ENCODE measurements around the gene POP7.

Gene POP7

DNA sequence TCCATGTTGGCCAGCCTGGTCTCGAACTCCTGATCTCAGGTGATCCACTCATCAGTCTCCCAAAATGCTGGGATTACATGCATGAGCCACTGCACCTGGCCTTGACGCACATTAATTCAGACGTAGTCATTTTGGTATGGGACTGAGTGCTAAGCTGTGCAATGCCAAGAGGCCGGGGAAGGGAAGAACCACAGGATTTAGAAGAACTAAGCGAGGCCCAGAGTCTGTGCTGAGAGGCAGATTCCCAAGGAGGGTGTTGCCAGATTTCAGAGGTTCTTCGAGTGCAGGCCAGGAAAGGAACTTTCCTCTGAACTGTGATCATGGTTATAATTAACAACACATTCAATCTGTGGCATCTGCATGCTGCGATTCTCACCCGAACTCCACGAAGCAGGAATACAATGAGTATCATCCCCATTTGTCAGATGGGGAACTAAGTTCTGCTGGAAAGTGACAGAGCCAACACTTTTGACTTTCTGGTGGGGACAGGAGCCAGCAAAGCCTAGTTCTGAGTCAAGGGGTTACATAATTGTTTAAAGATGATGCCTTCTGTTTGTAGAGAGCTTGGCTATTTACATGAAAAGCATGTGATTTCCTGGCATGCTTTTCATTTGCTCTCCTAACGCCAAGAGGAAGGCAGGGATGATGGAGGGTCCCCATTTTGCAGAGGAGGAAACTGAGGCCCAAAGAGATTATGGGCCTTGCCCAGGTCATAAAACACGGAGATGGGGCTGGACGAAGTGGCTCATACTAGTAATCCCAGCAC, 21.3 kb downstream of the POP7 start:
- Histone ChIP-seq H3K27me3 (ENCODE audit: control insufficient read depth in 2 of 2, insufficient read depth in 2 of 2, low read length in 2 of 2) (peaks cover 5 to 14% of the 10 kb centered on the region in 2 donors), H3K36me3 (ENCODE audit: control insufficient read depth in 2 of 2, insufficient read depth in 2 of 2, low read length in 2 of 2) (no peaks in the 10 kb centered on the region), H3K4me3 (ENCODE audit: low read length in 2 of 2) (no peak overlapping the region), H3K4me1 (ENCODE audit: control insufficient read depth in 2 of 2, insufficient read depth in 2 of 2, low read length in 2 of 2) (peaks cover 0 to 5% of the 10 kb centered on the region in 2 donors), H3K9me3 (ENCODE audit: control insufficient read depth in 2 of 2, low read length in 2 of 2) (no peaks in the 10 kb centered on the region), H3K9ac (ENCODE audit: low read depth in 1 of 2, low read length in 2 of 2) (no peak overlapping the region), H3K27ac (ENCODE audit: low read depth in 2 of 2, low read length in 2 of 2) (peak overlapping the region; percentile 16 to 29)

DNA sequence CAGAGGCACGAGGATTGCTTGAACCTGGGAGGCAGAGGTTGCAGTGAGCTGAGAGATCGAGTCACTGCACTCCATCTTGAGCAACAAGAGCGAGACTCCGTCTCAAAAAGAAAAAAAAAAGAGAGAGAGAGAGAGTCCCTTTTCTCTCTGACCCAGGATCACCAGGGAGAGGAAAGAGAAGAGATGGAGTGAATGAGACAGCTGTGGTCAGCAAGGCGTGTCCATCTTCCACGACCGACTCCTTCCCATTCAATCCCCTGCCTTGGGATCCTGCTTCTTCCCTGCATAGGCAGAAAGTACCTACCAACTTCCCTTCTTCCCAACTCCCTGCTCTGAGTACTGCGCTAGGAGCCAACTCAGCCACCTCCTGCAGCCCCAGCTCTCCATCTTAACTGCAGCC, 22.3 kb downstream of the POP7 start:
- Histone ChIP-seq H3K4me3 (ENCODE audit: low read length in 2 of 2) (no peak overlapping the region), H3K27me3 (ENCODE audit: control insufficient read depth in 2 of 2, insufficient read depth in 2 of 2, low read length in 2 of 2) (peaks cover 0 to 11% of the 10 kb centered on the region in 2 donors), H3K4me1 (ENCODE audit: control insufficient read depth in 2 of 2, insufficient read depth in 2 of 2, low read length in 2 of 2) (peaks cover 0 to 5% of the 10 kb centered on the region in 2 donors), H3K36me3 (ENCODE audit: control insufficient read depth in 2 of 2, insufficient read depth in 2 of 2, low read length in 2 of 2) (no peaks in the 10 kb centered on the region), H3K27ac (ENCODE audit: low read depth in 2 of 2, low read length in 2 of 2) (no peak overlapping the region), H3K9me3 (ENCODE audit: control insufficient read depth in 2 of 2, low read length in 2 of 2) (no peaks in the 10 kb centered on the region), H3K9ac (ENCODE audit: low read depth in 1 of 2, low read length in 2 of 2) (no peak overlapping the region)

DNA sequence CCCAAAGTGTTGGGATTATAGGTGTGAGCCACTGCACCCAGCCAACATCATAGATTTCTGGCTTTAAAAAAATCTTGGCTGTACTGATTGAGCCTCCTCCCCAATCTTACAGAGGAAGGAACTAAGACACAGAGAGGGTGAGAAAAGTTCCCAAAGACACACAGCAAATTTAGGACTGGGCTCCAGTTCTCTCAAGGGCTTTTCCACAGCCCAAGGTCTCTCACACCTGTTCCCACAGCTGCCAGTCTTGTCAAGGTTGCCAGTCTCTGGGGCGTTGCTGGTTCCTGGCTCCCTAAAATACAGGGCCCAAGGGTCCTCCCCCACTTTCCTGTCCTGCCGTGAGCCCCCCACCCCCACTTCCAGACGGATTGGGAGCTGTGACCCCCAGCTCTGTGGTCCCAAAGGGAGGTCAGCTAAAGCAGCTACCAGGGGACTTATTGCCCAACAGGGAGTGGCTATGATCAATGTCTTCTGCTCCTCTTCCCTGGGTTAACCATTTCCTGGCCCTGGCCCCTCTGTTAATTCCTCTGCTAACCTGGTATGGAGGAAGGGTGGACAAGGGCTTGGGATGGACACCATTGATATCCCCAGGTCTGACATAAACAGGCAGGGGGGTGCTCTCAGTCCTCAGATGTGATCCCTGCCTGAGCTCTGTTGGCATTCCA, 24.3 kb downstream of the POP7 start:
- Histone ChIP-seq H3K4me3 (ENCODE audit: low read length in 2 of 2) (no peak overlapping the region), H3K27me3 (ENCODE audit: control insufficient read depth in 2 of 2, insufficient read depth in 2 of 2, low read length in 2 of 2) (no peaks in the 10 kb centered on the region), H3K9ac (ENCODE audit: low read depth in 1 of 2, low read length in 2 of 2) (no peak overlapping the region), H3K36me3 (ENCODE audit: control insufficient read depth in 2 of 2, insufficient read depth in 2 of 2, low read length in 2 of 2) (no peaks in the 10 kb centered on the region), H3K27ac (ENCODE audit: low read depth in 2 of 2, low read length in 2 of 2) (no peak overlapping the region), H3K4me1 (ENCODE audit: control insufficient read depth in 2 of 2, insufficient read depth in 2 of 2, low read length in 2 of 2) (peaks cover 0 to 2% of the 10 kb centered on the region in 2 donors), H3K9me3 (ENCODE audit: control insufficient read depth in 2 of 2, low read length in 2 of 2) (no peaks in the 10 kb centered on the region)

DNA sequence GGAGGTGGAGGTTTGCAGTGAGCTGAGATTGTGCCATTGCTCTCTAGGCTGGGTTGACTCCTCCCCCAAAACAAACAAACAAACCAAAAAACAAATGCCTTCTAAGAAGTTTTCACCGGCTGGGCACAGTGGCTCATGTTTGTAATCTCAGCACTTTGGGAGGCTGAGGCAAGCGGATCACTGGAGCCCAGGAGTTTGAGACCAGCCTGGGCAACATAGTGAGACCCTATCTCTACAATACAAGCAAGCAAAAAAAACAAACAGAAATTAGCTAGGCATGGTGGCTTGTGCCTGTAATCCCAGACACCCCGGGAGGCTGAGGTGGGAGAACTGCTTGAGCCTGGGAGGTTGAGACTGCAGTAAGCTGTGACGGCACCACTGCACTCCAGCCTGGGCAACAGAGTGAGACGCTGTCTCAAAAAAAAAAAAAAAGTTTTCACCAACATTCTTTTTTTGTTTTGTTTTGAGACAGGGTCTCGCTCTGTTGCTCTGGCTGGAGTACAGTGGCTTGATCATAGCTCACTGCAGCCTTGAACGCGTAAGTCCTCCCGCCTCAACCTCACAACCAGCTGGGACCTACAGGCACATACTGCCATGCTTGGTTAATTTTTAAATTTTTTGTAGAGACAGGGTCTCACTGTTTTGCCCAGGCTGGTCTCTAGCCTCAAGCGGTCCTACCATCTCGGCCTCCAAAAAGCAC, 26.2 kb downstream of the POP7 start:
- Histone ChIP-seq H3K4me3 (ENCODE audit: low read length in 2 of 2) (no peak overlapping the region), H3K27me3 (ENCODE audit: control insufficient read depth in 2 of 2, insufficient read depth in 2 of 2, low read length in 2 of 2) (no peaks in the 10 kb centered on the region), H3K9me3 (ENCODE audit: control insufficient read depth in 2 of 2, low read length in 2 of 2) (no peaks in the 10 kb centered on the region), H3K4me1 (ENCODE audit: control insufficient read depth in 2 of 2, insufficient read depth in 2 of 2, low read length in 2 of 2) (no peaks in the 10 kb centered on the region), H3K27ac (ENCODE audit: low read depth in 2 of 2, low read length in 2 of 2) (no peak overlapping the region), H3K9ac (ENCODE audit: low read depth in 1 of 2, low read length in 2 of 2) (no peak overlapping the region), H3K36me3 (ENCODE audit: control insufficient read depth in 2 of 2, insufficient read depth in 2 of 2, low read length in 2 of 2) (no peaks in the 10 kb centered on the region)

DNA sequence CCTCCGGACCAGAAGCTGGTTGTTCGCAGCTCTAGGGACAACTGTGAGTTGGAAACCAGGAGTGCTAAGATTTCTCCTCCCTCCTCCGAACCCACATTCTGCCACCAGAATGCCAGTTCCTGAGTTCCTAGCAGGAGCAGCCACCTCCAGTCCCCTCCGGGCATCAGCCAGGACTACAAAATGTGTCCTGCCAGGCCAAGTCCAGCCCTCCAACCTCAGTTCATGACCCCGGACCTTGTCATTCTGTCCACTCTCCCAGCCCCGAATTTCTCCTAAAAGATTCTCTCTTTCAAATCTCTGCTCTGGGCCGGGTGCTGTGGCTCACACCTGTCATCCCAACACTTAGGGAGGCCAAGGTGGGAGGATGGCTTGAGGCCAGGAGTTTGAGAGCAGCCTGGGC, 29.8 kb downstream of the POP7 start:
- H3K9me3 ChIP-seq (ENCODE audit: control insufficient read depth in 2 of 2, low read length in 2 of 2): no peaks in the 10 kb centered on the region
- H3K27ac ChIP-seq (ENCODE audit: low read depth in 2 of 2, low read length in 2 of 2): no peak overlapping the region

DNA sequence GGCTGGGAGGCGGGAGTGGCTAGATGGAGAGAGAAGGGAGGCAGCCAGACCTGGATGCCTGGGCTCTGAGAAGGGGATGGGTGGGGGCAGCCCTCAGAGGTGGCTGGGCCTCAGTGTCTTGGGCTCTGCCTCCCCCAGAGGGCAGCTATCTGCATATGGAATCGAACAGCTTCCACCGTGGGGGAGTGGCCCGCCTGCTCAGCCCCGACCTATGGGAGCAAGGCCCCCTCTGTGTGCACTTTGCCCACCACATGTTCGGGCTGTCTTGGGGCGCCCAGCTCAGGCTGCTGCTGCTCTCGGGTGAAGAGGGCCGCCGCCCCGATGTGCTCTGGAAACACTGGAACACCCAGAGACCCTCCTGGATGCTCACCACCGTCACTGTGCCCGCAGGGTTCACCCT, 30.8 kb downstream of the POP7 start:
- H3K27me3 ChIP-seq (ENCODE audit: control insufficient read depth in 2 of 2, insufficient read depth in 2 of 2, low read length in 2 of 2): no peaks in the 10 kb centered on the region
- no peaks in the 10 kb centered on the region for H3K36me3 ChIP-seq (ENCODE audit: control insufficient read depth in 2 of 2, insufficient read depth in 2 of 2, low read length in 2 of 2)
- H3K4me1 ChIP-seq (ENCODE audit: control insufficient read depth in 2 of 2, insufficient read depth in 2 of 2, low read length in 2 of 2): no peaks in the 10 kb centered on the region
- no peak overlapping the region for H3K4me3 ChIP-seq (ENCODE audit: low read length in 2 of 2)
- no peaks in the 10 kb centered on the region for H3K9me3 ChIP-seq (ENCODE audit: control insufficient read depth in 2 of 2, low read length in 2 of 2)
- no peak overlapping the region for H3K9ac ChIP-seq (ENCODE audit: low read depth in 1 of 2, low read length in 2 of 2)
- no peak overlapping the region for H3K27ac ChIP-seq (ENCODE audit: low read depth in 2 of 2, low read length in 2 of 2)

More for the DNA sequence above, 29.8 kb downstream of the POP7 start:
- Histone ChIP-seq H3K4me3 (ENCODE audit: low read length in 2 of 2) (no peak overlapping the region), H3K4me1 (ENCODE audit: control insufficient read depth in 2 of 2, insufficient read depth in 2 of 2, low read length in 2 of 2) (no peaks in the 10 kb centered on the region), H3K36me3 (ENCODE audit: control insufficient read depth in 2 of 2, insufficient read depth in 2 of 2, low read length in 2 of 2) (no peaks in the 10 kb centered on the region), H3K27me3 (ENCODE audit: control insufficient read depth in 2 of 2, insufficient read depth in 2 of 2, low read length in 2 of 2) (no peaks in the 10 kb centered on the region), H3K9ac (ENCODE audit: low read depth in 1 of 2, low read length in 2 of 2) (no peak overlapping the region)

DNA sequence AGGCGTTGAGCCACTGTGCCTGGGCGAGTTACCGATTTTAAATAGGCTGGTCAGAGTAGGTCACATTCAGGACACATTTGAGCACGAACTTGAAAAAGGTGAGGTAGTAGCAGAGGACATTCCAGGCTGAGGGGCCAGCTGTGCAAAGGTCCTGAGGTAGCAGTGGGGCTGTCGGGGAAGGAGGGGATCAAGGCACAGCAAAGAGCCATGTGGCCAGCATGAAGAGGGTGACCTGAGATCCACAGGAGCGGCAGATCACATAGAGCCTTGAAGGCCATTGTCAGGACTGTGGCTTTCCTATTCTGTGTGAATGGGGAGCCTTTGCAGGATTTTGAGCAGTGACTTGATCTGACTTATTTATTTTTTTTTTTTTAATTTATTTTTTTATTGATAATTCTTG, 34.0 kb downstream of the POP7 start:
- no peaks in the 10 kb centered on the region for H3K27me3 ChIP-seq (ENCODE audit: control insufficient read depth in 2 of 2, insufficient read depth in 2 of 2, low read length in 2 of 2)
- H3K9ac ChIP-seq (ENCODE audit: low read depth in 1 of 2, low read length in 2 of 2): no peak overlapping the region
- no peak overlapping the region for H3K27ac ChIP-seq (ENCODE audit: low read depth in 2 of 2, low read length in 2 of 2)
- no peaks in the 10 kb centered on the region for H3K9me3 ChIP-seq (ENCODE audit: control insufficient read depth in 2 of 2, low read length in 2 of 2)
- H3K36me3 ChIP-seq (ENCODE audit: control insufficient read depth in 2 of 2, insufficient read depth in 2 of 2, low read length in 2 of 2): no peaks in the 10 kb centered on the region
- no peak overlapping the region for H3K4me3 ChIP-seq (ENCODE audit: low read length in 2 of 2)
- H3K4me1 ChIP-seq (ENCODE audit: control insufficient read depth in 2 of 2, insufficient read depth in 2 of 2, low read length in 2 of 2): no peaks in the 10 kb centered on the region

DNA sequence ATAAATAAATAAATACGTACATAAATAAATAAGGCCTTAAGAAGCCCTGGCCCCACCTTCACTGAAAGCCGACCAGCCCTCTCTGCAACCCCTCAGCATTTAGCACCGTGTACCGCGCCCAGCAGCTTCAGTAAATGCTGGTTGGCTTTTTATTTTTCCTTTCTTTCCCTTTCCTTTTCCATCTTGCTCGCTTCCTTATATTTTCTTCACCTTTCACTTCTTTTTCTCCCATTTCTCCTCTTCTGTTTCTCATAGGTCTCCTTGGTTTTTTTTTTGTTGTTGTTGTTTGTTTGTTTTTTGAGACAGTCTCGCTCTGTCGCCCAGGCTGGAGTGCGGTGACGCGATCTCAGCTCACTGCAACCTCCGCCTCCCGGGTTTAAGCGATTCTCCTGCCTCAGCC, 38.7 kb downstream of the POP7 start:
- no peak overlapping the region for H3K9ac ChIP-seq (ENCODE audit: low read depth in 1 of 2, low read length in 2 of 2)
- H3K27me3 ChIP-seq (ENCODE audit: control insufficient read depth in 2 of 2, insufficient read depth in 2 of 2, low read length in 2 of 2): no peaks in the 10 kb centered on the region
- H3K27ac ChIP-seq (ENCODE audit: low read depth in 2 of 2, low read length in 2 of 2): no peak overlapping the region
- no peaks in the 10 kb centered on the region for H3K4me1 ChIP-seq (ENCODE audit: control insufficient read depth in 2 of 2, insufficient read depth in 2 of 2, low read length in 2 of 2)
- H3K9me3 ChIP-seq (ENCODE audit: control insufficient read depth in 2 of 2, low read length in 2 of 2): no peaks in the 10 kb centered on the region
- no peaks in the 10 kb centered on the region for H3K36me3 ChIP-seq (ENCODE audit: control insufficient read depth in 2 of 2, insufficient read depth in 2 of 2, low read length in 2 of 2)
- H3K4me3 ChIP-seq (ENCODE audit: low read length in 2 of 2): peak overlapping the region in 1 of 2 donors; percentile 28

DNA sequence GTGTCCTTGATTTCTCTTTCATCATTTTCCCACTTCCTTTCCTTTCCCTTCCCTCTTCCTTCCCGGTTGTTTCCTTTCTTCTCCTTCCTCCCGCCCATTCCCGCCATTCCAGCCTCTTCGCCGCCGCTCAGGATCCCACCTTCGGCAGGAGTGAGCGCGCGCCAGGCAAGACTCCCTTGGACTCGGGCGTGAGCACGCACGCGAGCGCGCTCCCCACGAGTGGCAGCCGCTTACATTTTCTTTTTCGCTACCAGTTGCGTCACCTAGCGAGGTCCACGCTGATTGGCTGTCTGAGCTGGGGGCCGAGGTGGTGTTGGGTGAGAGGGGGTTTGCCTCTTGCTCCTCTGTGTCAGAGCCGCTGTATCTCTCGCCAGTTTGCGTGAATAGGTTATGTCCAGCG, 39.3 kb downstream of the POP7 start:
- peak overlapping the region; percentile 28 to 56 for H3K4me3 ChIP-seq (ENCODE audit: low read length in 2 of 2)
- H3K9me3 ChIP-seq (ENCODE audit: control insufficient read depth in 2 of 2, low read length in 2 of 2): no peaks in the 10 kb centered on the region
- no peaks in the 10 kb centered on the region for H3K4me1 ChIP-seq (ENCODE audit: control insufficient read depth in 2 of 2, insufficient read depth in 2 of 2, low read length in 2 of 2)
- H3K36me3 ChIP-seq (ENCODE audit: control insufficient read depth in 2 of 2, insufficient read depth in 2 of 2, low read length in 2 of 2): no peaks in the 10 kb centered on the region
- no peak overlapping the region for H3K27ac ChIP-seq (ENCODE audit: low read depth in 2 of 2, low read length in 2 of 2)
- no peak overlapping the region for H3K9ac ChIP-seq (ENCODE audit: low read depth in 1 of 2, low read length in 2 of 2)
- H3K27me3 ChIP-seq (ENCODE audit: control insufficient read depth in 2 of 2, insufficient read depth in 2 of 2, low read length in 2 of 2): no peaks in the 10 kb centered on the region

DNA sequence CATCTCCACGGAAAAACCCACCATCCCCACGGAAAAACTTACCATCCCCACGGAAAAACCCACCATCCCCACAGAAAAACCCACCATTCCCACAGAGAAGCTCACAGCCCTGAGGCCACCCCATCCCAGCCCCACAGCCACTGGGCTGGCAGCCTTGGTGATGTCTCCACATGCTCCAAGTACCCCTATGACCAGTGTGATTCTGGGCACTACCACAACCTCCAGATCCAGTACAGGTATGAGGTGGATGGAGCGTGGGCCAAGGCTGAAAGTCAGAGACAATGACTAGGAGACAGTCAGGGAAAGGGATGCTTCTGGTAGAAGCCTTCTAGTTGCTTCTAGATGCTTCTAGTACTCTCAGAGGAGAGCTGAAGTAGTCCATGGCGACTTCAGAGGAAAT, 47.1 kb downstream of the POP7 start:
- H3K27ac ChIP-seq (ENCODE audit: low read depth in 2 of 2, low read length in 2 of 2): no peak overlapping the region
- H3K9me3 ChIP-seq (ENCODE audit: control insufficient read depth in 2 of 2, low read length in 2 of 2): no peaks in the 10 kb centered on the region
- H3K27me3 ChIP-seq (ENCODE audit: control insufficient read depth in 2 of 2, insufficient read depth in 2 of 2, low read length in 2 of 2): peaks cover 7 to 8% of the 10 kb centered on the region in 2 donors
- no peak overlapping the region for H3K9ac ChIP-seq (ENCODE audit: low read depth in 1 of 2, low read length in 2 of 2)
- no peaks in the 10 kb centered on the region for H3K4me1 ChIP-seq (ENCODE audit: control insufficient read depth in 2 of 2, insufficient read depth in 2 of 2, low read length in 2 of 2)
- no peaks in the 10 kb centered on the region for H3K36me3 ChIP-seq (ENCODE audit: control insufficient read depth in 2 of 2, insufficient read depth in 2 of 2, low read length in 2 of 2)
- no peak overlapping the region for H3K4me3 ChIP-seq (ENCODE audit: low read length in 2 of 2)

All from mucosa of rectum (tissue), 2 donors.